Endometrial microvascular endothelial cells (primary cell): ENCODE data around the gene OR13A1. TPM values are rescaled to one million over a fixed set of nuclear protein-coding genes. Genes with fewer than 3 reads are reported as not detected.
"Not testable (repeated sequence)": the region's sequence is repeated elsewhere in the genome, so short reads cannot be mapped to it uniquely, and the experiment has no call there.

Experiments
- in situ Hi-C: cut with HindIII; loops from 2 replicates; pipeline ENCODE4 v1.10.0; 2017; ENCODE audit warnings: low sequenced_read_pairs, low pct_unique_long_range_greater_than_20kb; ENCODE audit errors: inconsistent ontology term
- total RNA-seq: library from RNA; depleted of rRNA; stranded (reverse); fragments of >200 nt; gene quantifications from one replicate; pipeline ENCODE4 v1.2.3, GENCODE V29; 2015; ENCODE audit errors: inconsistent ontology term

Gene OR13A1, protein sequence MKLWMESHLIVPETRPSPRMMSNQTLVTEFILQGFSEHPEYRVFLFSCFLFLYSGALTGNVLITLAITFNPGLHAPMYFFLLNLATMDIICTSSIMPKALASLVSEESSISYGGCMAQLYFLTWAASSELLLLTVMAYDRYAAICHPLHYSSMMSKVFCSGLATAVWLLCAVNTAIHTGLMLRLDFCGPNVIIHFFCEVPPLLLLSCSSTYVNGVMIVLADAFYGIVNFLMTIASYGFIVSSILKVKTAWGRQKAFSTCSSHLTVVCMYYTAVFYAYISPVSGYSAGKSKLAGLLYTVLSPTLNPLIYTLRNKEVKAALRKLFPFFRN
- total RNA-seq = not detected

- in situ Hi-C loops = no loop called here
Observed at GRCh38 chr10:45315508-45315907, at the start of gene OR13A1. Gene OR13A1, minus strand, starts transcription at chr10:45315608. Its CDS starts 11,186 bp downstream, at chr10:45304422.

- in situ Hi-C loops = not testable (repeated sequence)
Observed at GRCh38 chr10:45361983-45362799, 46.8 kb upstream of the OR13A1 start.

GRCh38 chr10:45358961-45359360 lies 43.6 kb upstream of the OR13A1 start:
- in situ Hi-C loops = not testable (repeated sequence)

DNA sequence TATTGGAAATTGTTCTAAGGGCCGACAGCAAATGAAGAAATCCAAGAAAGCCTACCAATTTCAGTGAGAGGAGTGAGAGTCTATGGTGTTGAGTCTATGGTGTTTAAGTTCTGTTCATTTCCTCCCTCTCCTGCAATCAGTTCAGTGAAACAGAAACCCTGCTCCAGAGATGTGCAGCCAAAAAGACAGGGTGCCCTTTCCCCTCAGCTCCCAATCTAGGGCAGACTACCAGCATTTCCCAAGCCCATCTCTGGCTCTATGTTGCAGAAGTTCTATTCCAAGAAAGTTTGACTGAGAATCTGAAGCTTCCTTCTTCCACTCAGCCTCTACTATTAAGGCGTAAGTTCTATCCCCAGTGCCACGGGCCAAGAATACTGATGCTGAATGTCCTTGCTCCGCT lies 40.1 kb upstream of the OR13A1 start:
- in situ Hi-C loops = no loop called here

DNA sequence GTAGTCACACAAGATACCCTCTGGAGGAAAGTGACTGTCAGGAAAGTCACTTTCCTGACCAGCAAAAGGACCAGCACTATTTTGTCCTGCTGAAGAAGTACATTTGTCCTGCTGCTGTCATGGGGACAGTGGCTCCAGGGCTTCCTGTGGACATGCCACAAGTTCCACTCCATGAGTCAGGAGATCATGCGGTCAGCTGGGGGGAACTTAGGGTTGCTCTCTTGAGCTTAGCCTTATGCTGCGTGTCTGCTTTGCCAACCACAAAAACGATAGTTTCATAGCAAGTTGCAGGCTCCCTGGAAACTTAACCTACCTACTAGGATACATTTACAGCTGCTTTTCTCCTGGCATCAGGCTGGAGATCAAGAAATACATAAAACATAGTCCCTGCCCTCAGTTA lies 38.9 kb upstream of the OR13A1 start:
- in situ Hi-C loops = no loop called here

DNA sequence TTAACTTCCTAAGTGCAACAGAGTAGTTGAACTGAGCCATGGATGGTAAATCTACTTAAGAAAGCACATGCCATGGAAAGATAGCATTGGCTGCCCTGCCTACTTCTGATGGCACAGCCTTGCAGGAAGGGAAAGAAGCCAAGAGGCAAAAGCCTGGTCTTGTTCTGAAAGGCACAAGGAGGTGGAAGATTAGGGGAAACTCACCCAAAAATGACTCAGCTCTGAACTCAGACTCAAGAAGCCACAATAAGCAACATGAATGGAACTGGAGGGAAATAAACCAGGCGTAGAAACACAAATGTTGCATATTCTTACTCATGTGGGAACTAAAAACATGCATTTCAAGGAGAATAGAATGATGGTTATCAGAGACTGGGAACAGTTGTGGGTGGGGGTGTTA lies 37.8 kb upstream of the OR13A1 start:
- in situ Hi-C loops = no loop called here

DNA sequence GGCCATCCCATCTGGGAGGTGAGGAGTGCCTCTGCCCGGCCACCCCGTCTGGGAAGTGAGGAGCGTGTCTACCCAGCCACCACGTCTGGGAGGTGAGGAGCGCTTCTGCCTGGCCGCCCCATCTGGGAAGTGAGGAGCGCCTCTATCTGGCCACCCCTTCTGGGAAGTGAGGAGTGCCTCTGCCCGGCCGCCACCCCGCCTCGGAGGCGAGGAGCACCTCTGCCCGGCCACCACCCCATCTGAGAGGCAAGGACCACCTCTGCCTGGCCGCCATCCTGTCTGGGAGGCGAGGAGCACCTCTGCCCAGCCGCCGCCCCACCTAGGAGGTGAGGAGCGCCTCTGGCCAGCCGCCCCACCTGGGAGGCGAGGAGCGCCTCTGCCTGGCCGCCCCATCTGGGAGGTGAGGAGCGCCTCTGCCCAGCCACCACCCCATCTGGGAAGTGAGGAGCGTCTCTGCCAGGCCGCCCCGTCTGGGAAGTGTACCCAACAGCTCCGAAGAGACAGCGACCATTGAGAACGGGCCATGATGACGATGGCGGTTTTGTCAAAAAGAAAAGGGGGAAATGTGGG lies 32.9 kb upstream of the OR13A1 start:
- in situ Hi-C loops = not testable (repeated sequence)

DNA sequence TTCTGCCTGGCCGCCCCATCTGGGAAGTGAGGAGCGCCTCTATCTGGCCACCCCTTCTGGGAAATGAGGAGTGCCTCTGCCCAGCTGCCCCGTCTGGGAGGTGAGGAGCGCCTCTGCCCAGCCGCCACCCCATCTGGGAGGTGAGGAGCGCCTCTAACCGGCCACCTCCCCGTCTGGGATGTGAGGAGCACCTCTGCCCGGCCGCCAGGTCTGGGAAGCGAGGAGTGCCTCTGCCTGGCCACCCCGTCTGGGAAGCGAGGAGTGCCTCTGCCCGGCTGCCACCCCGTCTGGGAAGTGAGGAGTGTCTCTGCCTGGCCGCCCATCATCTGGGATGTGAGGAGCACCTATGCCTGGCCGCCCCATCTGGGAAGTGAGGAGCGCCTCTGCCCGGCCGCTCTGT lies 32.1 kb upstream of the OR13A1 start:
- in situ Hi-C loops = not testable (repeated sequence)

- in situ Hi-C loops = not testable (repeated sequence)
Observed at GRCh38 chr10:45346652-45347335, 31.4 kb upstream of the OR13A1 start.

DNA sequence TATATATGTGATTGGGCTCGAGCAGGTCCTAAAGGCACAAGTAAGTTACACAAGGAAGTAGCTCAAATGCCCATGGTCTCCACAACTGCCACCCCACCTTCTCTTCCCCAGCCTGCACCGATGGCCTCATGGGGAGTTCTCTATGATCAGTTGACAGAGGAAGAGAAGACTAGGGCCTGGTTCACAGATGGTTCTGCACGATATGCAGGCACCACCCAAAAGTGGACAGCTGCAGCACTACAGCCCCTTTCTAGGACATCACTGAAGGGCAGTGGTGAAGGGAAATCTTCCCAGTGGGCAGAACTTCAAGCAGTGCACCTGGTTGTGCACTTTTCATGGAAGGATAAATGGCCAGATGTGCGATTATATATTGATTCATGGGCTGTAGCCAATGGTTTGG lies 25.0 kb upstream of the OR13A1 start:
- in situ Hi-C loops = not testable (repeated sequence)

DNA sequence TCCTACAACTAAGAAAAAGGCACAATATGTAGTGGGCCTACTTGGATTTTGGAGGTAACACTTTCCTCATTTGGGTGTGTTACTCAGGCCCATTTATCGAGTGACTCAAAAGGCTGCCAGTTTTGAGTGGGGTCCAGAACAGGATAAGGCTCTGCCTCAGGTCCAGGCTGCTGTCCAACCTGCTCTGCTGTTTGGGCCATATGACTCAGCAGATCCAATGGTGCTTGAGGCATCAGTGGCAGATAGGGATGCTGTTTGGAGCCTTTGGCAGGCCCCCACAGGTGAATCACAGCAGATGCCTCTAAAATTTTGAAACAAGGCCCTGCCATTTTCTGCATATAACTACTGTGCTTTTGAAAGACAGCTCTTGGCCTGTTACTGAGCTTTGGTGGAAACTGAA lies 24.5 kb upstream of the OR13A1 start:
- in situ Hi-C loops = no loop called here

DNA sequence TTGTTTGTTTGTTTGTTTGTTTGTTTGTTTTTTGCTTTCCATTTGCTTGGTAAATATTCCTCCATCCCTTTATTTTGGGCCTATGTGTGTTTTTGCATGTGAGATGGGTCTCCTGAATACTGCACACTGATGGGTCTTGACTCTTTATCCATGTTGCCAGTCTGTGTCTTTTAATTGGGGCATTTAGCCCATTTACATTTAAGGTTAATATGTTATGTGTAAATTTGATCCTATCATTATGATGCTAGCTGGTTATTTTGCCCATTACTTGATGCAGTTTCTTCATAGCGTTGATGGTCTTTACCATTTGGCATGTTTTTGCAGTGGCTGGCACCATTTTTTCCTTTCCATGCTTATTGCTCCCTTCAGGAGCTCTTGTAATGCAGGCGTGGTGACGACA lies 16.4 kb upstream of the OR13A1 start:
- in situ Hi-C loops = not testable (repeated sequence)

DNA sequence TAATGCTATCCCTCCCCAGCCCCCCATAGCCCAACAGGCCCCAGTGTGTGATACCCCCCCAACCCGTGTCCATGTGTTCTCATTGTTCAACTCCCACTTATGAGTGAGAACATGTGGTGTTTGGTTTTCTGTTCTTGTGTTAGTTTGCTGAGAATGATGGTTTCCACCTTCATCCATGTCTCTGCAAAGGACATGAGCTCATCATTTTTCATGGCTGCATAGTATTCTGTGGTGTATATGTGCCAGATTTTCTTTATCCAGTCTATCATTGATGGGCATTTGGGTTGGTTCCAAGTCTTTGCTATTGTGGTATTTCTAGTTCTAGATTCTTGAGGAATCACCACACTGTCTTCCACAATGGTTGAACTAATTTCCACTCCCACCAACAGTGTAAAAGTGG lies 11.5 kb upstream of the OR13A1 start:
- in situ Hi-C loops = not testable (repeated sequence)

DNA sequence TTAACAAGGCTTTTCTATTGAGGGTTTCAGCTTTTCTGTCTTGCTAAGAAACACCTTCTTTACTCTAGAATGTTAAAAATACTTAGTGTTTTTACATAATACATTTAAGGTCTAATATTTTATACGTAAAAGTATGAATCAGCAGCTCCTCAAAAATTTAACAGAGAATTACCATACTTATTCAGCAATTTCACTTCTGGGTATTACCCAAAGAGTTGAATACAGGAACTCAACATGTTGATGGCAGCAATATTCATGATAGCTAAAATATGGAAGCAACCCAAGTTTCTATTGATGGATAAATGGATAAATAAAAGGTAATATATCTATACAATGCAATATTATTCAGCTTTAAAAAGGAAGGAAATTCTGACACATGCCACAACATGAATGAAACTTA lies 9.7 kb upstream of the OR13A1 start:
- in situ Hi-C loops = no loop called here

- in situ Hi-C loops = no loop called here
Observed at GRCh38 chr10:45319702-45320101, 4.3 kb upstream of the OR13A1 start.

DNA sequence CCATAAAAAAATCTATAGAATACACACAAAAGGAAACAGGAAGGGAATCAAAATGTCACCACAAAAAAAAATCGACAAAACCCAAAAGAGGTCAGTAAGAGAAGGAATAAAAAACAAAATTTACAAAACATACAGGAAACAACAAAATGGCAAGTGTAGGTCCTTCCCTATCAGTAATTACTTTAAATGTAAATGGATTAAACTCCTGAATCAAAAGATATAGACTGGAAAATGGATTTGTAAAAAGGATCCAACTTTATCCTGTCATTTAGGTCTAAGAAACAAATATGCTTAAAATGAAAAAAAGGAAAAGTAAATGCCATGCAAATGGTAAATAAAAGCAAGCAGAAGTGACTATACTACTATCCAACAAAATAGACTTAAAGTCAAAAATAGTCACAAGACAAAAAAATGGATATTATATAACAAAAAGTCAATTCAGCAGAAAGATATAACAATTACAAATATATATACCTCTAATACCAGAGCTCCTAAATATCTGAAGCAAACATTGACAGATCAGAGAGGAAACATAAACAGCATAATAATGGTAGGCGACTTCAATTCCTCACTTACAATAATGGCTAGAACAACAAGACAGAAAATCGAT lies 2.0 kb downstream of the OR13A1 start:
- in situ Hi-C loops = no loop called here

GRCh38 chr10:45308707-45309106 lies 6.7 kb downstream of the OR13A1 start:
- in situ Hi-C loops = no loop called here

DNA sequence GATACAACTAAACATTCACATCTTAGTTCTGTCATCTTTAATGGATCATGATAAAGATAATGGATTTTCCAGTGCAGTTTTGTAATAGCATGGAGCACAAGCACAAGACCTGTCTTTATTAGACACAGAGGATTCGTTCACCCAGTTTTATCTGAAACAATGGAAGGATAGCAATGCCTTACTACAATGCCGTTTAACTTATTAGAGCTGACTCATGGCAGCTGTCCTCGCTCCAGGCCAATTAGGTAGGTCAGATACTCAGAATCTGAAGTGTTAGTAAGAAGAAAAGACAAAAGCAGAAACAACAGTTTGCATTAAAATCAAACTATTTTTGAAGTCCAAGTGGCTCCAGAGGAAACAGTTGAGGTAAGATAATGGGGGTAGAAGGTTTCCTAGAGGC lies 12.8 kb downstream of the OR13A1 start:
- in situ Hi-C loops = no loop called here

DNA sequence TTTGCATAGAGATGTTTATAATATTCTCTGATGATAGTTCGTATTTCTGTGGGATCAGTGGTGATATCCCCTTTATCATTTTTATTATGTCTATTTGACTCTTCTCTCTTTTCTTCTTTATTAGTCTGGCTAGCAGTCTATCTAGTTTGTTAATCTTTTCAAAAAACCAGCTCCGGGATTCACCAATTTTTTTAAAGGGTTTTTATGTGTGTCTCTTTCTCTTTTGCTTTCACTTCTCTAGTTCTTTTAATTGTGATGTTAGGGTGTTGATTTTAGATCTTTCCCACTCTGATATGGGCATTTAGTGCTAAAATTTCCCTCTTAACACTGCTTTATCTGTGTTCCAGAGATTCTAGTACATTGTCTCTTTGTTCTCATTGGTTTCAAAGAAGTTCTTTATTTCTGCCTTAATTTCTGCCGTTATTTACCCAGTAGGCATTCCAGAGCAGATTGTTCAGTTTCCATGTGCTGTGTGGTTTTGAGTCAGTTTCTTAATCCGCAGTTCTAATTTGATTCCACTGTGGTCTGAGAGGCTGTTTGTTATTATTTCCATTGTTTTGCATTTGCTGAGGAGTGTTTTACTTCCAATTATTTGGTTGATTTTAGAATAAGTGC lies 17.0 kb downstream of the OR13A1 start:
- in situ Hi-C loops = not testable (repeated sequence)
